GM19351 (cell line): ENCODE data around the gene NPC1.
"Not testable (repeated sequence)": the region's sequence is repeated elsewhere in the genome, so short reads cannot be mapped to it uniquely, and the experiment has no call there.

Experiments used
- ATAC-seq: cut with Tn5 transposase; IDR thresholded peaks from one replicate; pipeline ENCODE4 v1.9.1; 2021; ENCODE audit warnings: mild to moderate bottlenecking, moderate library complexity; ENCODE audit not compliant: unreplicated experiment

The NPC1 gene

GRCh38 chr18:23577521-23577920 is 8.8 kb downstream of the NPC1 start:
- ATAC-seq: not testable (repeated sequence)

DNA sequence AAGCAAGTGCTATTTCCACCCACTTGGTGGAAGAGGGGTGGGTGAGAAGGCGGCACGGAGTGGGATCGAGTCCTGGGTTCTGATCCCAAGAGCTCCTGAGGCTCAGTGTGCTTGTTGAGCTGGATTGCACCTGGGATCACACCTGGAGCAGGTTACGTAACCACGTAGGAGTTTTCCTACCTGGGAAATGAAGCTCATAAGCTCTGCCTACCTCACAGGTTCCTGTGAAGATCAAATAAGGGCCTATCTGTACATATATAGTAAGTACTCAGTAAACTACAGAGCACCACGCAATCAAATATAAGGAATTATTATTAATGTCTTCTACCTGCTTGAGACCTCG is 11.0 kb downstream of the NPC1 start:
- no peak for ATAC-seq

DNA sequence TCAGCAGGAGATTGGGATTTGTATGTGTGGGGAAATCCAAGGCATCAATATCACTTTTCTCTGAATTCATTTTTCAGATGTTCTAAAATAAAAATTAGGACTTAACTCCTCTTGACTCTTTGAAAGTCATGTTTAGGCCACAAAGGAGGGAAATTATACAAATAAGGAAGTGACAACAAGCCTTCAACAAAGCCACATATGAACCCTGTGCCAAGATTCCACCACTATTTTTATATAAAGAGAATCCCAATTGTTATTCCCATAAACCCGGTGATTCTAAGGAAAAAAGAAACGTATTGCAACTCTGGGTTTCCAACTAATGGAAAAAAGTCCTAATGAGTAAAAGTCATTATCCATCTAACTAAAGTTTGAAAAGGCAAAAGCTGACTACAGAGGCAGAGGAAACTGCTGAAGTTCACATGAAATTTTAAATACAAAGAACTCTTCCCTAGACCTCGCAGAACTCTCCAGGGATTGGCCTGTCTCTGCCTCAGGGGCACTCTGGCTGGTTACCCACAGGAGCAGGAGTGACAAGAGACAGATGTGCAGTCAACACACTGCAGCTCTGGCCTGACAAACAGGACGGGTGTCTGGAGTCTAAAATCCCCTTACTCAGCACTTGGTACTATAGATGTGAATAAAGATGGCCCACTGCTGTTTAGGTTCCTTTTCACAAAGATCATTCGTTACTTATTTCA is 11.5 kb downstream of the NPC1 start:
- no peak for ATAC-seq

- no peak for ATAC-seq
These were observed 12.5 kb downstream of the NPC1 start for GRCh38 chr18:23573626-23574431.

DNA sequence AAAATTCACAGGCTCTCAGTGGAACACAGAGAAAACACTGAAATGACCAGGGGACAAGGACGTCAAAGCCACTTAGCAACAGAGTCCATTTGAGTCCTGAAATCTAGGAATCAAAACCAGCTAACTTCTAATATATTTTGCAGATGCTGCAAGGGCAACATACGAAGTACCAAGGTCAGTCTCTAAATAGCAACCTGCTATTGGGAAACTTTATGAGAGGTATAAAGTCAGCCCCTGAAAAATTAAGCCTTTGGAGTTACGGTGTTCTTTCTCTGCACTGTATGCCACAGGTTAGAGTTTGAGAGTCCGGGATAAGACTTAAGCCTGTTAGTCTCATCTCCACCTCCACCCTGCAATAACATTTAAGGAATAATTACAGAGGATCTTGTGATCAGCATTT is 13.3 kb downstream of the NPC1 start:
- ATAC-seq: no peak

DNA sequence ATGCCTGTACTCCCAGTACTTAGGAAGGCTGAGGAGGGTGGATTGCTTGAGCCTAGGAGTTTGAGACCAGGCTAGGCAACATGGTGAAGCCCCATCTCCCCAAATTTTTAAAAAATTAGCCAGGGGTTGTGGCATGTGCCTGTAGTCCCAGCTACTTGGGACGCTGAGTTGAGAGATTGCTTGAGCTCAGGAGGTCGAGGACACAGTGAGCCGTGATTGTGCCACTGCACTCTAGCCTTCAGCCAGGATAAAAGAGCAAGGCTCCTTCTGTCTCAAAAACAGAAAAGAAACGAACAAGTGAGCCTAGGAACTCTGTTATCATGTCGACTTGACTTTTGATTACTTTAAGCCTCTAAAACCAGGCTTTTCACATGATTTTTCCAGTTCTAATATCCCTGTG is 13.7 kb downstream of the NPC1 start:
- ATAC-seq: no peak

DNA sequence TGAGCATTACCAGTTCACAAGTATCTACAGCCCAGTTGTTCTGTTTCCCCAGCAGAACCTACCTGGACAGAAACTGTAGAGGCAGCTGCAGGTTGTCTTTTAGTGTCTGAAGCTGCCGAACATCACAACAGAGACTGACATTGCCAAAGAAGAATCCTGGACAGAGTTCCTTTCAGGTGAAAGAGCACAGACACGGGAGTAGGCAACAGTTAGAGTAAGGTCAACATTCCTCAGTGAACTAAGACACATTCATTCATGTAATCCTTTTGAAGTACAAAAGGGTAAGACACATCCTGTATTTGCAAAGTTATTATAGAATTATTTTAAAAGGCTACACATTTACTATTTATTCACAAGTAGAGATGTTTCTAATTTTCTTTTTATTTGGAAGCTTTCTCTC is 14.3 kb downstream of the NPC1 start:
- no peak for ATAC-seq

DNA sequence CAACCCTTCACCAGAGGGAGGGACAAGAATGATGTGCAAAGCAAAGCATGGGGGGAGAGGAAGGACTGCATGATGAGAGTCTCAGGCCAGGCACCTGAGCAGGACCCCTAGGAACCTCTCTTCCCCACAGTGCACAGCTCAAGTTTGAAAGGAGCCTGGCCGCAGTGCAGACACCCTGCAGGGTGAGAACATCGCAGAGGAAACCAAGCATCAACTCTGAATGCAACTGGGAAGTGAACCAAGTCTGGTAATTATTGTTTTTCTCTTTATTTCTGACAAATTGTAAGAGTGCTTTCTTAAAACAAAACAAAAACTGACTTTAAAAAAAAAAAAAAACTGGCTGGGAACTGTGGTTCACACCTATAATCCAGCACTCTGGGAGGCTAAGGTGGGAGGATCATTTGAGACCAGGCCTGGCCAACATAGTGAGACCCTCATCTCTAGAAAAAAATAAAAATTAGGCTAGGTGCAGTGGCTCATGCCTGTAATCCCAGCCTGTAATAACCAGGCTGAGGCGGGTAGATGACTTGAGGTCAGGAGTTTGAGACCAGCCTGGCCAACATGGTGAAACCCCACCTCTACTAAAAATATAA is 15.3 kb downstream of the NPC1 start:
- no peak for ATAC-seq

GRCh38 chr18:23569299-23570063 is 16.8 kb downstream of the NPC1 start:
- ATAC-seq: no peak

GRCh38 chr18:23568281-23569138 is 17.8 kb downstream of the NPC1 start:
- no peak for ATAC-seq

GRCh38 chr18:23567671-23568070 is 18.6 kb downstream of the NPC1 start:
- no peak for ATAC-seq

- ATAC-seq: no peak
These were observed 20.3 kb downstream of the NPC1 start for GRCh38 chr18:23565916-23566547.

DNA sequence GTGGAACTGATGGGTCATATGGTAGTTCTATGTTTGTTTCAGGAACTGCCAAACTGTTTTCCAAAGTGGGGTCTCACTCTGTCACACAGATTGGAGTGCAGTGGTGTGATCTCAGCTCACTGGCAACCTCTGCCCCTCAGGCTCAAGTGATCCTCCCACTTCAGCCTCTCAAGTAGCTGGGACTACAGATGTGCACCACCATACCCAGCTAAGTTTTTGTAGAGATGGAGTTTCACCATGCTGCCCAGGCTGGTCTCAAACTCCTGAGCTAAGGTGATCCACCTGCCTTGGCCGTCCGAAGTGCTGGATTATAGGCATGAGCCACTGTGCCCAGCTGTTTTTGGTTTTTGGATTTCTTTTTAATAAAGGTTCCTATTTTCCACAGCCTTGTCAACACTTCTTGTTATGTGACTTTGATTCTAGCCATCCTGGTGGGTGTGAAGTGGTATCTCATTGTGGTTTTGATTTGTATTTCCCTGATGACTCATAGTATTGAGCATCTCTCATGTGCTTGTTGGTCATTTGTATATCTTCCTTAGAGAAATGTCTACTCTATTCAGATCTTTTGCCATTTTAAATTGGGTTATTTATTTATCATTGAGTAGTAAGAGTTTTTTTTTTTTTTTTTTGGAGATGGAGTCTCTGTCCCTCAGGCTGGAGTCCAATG is 22.8 kb downstream of the NPC1 start:
- no peak for ATAC-seq

GRCh38 chr18:23560186-23560585 is 26.1 kb downstream of the NPC1 start:
- ATAC-seq: no peak

GRCh38 chr18:23557511-23557910 is 28.8 kb downstream of the NPC1 start:
- not testable (repeated sequence) for ATAC-seq

GRCh38 chr18:23556145-23556780 is 30.0 kb downstream of the NPC1 start:
- no peak for ATAC-seq

- ATAC-seq: no peak
These were observed 32.4 kb downstream of the NPC1 start for GRCh38 chr18:23553887-23554286.

DNA sequence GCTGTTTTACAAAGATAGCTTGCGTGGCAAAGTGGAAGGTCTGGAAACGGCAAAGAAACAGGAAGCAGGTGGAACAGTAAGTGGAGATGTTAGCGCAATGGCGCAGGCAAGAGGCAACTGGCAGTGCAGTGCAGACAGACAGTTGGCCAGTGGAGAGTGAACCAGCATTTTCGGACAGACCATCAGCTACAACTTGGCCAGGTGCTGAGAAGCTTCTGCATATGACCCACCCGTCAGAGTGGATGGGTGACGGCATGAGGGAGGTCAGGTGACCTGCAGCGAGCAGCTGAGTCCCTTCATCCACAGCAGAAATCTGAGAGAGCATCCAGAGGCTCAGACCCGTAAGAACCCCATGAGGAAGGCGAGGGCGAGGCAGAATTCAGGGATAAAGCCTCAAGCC is 33.8 kb downstream of the NPC1 start:
- no peak for ATAC-seq

- ATAC-seq: no peak
These were observed 34.3 kb downstream of the NPC1 start for GRCh38 chr18:23551978-23552377.
